Iris pigment epithelial cell (primary cell): ENCODE results near the gene U2AF2.

ENCODE experiments used
- DNase-seq: peaks from one replicate; pipeline ENCODE4 v3.0.0-alpha.2; 2011; ENCODE audit warnings: low read depth

U2AF2 gene

GRCh38 chr19:55643887-55644176 is 11.0 kb upstream of the U2AF2 start:
- no peak for DNase-seq

- DNase-seq, result no peak
These were observed 10.5 kb upstream of the U2AF2 start for GRCh38 chr19:55644191-55644833.

- no peak for DNase-seq
These were observed 9.9 kb upstream of the U2AF2 start for GRCh38 chr19:55644842-55645511.

GRCh38 chr19:55645512-55645881 is 9.3 kb upstream of the U2AF2 start:
- no peak for DNase-seq

GRCh38 chr19:55646889-55647731 is 7.7 kb upstream of the U2AF2 start:
- DNase-seq, result no peak

GRCh38 chr19:55647732-55648584 is 6.9 kb upstream of the U2AF2 start, which contains the start of gene CCDC106:
TSS of gene CCDC106 (plus strand) at chr19:55648212. CDS start at chr19:55649047, 835 bp downstream.
- DNase-seq, result peak; percentile 78

- DNase-seq, result no peak
These were observed 6.1 kb upstream of the U2AF2 start for GRCh38 chr19:55648585-55649267.

GRCh38 chr19:55649268-55650125 is 5.3 kb upstream of the U2AF2 start:
- no peak for DNase-seq

- DNase-seq, result no peak
These were observed 4.7 kb upstream of the U2AF2 start for GRCh38 chr19:55650126-55650557.

- no peak for DNase-seq
These were observed 4.1 kb upstream of the U2AF2 start for GRCh38 chr19:55650602-55651230.

- no peak for DNase-seq
These were observed 3.6 kb upstream of the U2AF2 start for GRCh38 chr19:55651236-55651635.

- DNase-seq, result no peak
These were observed 2.3 kb upstream of the U2AF2 start for GRCh38 chr19:55652311-55653128.

GRCh38 chr19:55653651-55654322 is 1.0 kb upstream of the U2AF2 start:
- peak; percentile 98 for DNase-seq

GRCh38 chr19:55654323-55654867 is 440 bp upstream of the U2AF2 start:
- peak; percentile 99 for DNase-seq

GRCh38 chr19:55655648-55656040 is 809 bp downstream of the U2AF2 start:
- no peak for DNase-seq

GRCh38 chr19:55656552-55656951 is 1.7 kb downstream of the U2AF2 start:
- no peak for DNase-seq

- peak; percentile 41 for DNase-seq
These were observed 2.3 kb downstream of the U2AF2 start for GRCh38 chr19:55656988-55657747.
